Stimulated activated CD4-positive, alpha-beta T cell treated with anti-CD3 and anti-CD28 coated beads, Interleukin-15, amount 100 ng/mL, for 1 hour (primary cell): ENCODE measurements around the gene COPS3.

Source experiments
- DNase-seq, 2 donors: peaks; one replicate each; pipeline ENCODE4 v3.0.0-alpha.2; 2020; ENCODE audit warnings: low read depth in 1 of 2, low spot score in 1 of 2

Gene COPS3

DNA sequence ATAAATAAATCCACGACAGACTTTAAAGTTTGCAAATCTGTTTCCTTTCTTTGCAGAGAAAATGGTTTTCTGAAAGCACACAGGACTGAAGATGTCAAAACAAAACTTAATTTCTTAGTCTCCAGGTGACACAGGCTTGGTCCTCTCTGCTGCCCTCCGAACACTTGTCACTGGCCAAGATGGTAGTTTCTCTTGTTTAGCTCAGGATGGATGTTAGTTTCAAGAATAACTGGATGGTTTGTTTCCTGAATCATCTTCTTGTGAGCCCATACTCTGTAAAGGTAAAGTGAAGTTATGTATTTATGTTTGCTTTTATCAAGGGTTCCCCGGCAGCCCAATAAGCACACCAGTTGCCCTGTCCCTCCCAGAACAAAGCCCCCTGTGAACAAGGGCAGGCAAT is 34.2 kb downstream of the COPS3 start:
- DNase-seq = no peak

DNA sequence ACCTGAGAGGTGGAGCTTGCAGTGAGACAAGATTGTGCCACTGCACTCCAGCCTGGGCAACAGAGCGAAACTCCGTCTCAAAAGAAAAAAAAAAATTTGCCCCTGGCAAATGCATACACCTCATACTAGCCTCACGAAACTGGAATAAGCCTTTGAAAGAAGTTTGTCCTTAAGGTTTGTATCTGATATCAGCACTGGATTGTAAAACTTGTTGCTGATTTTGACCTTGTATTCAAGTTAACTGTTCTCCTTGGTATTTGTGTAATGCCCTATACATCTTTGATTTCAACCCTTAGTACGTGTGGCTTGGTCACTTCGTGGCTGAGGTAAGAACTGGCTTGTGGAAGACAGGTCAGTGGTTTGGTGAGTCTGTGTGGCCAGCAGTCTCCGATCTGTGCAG is 37.9 kb downstream of the COPS3 start:
- no peak for DNase-seq

DNA sequence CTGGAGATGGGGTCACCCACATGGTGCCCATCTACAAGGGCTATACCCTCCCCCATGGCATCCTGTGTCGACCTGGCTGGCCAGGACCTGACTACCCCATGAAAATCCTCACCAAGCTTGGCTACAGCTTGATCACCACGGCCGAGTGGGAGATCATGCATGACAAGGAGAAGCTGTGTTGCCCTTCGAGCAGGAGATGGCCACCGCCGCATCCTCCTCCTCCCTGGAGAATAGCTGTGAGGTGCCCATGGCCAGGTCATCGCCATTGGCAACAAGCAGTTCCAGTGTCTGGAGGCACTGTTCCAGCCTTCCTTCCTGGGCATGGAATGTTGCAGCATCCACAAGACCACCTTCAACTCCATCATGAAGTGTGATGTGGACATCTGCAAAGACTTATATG is 38.8 kb downstream of the COPS3 start:
- DNase-seq = no peak

DNA sequence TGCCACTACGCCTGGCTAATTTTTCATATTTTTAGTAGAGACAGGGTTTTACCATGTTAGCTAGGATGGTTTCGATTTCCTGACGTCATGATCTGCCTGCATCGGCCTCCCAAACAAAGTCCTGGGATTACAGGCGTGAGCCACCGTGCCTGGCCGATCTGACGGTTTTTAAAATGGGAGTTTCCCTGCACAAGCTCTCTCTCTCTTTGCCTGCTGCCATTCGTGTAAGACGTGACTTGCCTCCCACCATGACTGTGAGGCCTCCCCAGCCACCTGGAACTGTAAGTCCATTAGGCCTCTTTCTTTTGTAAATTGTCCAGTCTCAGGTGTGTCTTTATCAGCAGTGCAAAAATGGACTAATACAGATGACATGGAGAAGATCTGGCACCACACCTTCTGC is 39.4 kb downstream of the COPS3 start:
- DNase-seq = no peak

DNA sequence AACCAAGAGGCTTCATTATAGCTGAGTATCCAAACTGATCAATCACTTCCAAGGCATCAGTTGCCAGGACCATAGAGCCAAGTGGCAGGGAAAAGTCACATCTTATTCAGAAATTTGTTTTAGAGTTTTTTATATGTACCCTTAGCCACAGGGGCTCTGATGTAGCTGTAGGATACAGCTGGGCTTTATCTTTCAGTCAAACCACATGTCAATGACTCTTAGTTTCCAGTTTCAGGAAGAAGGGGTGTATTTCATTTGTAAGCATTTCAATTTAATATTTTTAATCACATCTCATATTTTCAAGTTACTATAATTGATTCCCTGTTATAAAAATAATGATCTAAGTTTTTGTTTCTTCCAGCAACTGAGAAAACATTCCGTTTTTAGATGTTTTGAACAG is 41.2 kb downstream of the COPS3 start:
- no peak for DNase-seq

DNA sequence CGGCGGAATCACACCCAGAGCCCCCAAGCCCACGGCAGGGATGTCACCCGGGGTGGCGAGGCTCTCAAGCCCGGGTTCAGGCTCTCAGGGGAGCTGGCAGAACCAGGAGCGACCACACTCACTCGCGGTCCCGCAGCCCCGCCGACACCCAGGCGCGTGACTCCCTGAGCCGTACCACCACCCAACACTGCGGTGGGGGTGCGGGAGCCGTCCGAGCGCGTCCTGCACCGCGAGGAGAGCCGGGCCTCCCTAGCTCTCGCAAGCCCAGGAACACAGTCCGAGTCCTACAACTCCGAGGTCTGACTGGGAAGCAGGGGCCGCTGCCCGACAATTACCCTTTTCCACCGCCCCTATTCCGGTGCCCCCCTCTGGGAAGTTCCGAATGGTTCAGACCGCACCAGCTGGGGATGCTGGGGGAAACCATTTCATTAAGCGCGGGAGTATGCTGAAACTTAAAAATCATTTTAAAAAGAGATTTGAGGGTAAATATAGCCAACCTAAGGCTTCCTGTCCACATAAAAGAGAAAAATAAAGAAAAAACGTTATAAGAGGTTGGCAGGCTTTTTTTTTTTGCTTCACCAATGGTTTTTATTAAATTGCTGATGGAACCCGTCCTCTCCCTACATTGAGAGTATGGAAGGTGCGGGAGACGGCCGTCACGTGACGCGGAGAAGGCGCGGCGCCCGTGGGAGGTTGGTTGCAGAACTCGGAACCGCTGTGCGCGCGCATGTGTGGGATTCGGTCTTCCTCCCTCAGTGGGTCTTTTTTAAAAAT is 43.8 kb downstream of the COPS3 start, which contains the start of gene FLCN:
Gene FLCN (minus strand): TSS at position 143 of the 774 bp plus-strand sequence. CDS start 9,031 bp downstream, outside the sequence.
- DNase-seq = peak; percentile 79 to 83

DNA sequence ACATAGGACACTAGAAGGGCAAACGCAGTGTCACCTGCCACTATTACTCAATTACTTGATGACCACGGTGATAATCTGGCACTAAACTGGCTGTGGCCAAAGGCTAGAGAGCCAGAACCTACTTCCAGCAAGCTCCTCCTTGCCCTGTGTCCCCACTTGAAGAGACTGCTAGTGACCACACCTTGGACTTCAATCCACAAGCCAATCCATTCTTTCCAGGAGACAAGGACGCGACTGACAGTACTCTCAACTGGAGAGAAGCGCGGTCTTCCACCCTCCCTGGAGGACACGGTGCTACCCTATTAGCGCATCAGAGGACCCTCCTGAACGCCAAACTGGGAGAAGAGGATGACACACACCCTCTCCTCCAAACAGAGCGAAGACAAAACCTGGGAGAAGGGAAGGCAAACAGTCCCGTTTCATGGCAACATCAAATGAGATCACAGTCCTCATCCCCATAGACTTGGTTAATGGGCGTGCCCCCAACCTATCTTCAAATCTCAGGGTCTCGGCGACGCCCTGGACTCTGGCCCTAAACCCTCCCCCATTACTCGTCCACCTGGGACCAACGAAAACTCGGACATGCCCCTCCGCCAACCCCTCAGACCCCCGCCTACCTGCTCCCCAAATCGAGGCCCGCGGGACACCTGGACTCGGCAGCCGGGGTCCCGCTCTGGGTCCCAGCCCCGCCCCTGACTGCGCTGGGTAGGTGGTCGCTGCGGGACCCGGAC is 44.6 kb downstream of the COPS3 start:
- DNase-seq = no peak

DNA sequence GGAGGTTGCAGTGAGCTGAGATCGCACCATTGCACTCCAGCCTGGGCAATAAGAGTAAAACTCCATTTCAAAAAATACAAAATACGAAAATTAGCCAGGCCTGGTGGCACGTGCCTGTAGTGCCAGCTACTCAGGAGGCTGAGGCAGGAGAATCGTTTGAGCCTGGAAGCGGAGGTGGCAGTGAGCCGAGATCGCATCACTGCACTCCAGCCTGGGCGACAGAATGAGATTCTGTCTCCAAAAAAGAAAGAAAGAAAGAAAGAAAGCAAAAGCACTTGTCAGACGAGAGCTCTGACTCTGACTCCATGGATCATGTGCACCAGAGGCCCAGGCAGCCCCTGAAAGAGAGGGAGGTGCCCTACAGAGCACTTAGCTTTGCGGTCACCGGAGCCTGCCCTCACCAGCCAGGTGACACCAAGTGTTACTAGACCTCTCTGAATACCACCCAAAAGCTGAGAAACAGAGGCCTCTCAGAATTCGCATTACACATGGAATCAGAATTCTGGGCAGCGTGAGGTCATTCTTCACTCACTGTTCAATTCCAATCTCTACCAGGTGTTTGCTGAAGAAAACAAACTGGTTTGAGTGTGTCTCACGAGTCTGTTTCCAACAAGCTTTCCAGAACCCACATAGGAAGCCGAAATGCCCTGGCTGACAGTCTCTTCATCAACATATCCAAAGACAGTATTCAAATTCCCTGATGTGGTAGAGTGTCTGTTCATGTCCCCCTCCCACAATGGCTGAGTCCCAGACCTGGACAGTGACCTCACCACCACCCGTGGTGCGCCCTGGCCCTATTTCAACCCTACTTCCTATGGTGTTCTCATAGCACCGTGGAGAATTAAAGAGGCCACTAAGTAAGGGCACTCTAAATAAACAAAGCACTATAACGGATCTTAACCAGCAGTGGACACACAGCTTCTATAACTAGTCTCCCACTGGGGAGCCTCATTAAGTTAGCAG is 45.6 kb downstream of the COPS3 start:
- DNase-seq = no peak

DNA sequence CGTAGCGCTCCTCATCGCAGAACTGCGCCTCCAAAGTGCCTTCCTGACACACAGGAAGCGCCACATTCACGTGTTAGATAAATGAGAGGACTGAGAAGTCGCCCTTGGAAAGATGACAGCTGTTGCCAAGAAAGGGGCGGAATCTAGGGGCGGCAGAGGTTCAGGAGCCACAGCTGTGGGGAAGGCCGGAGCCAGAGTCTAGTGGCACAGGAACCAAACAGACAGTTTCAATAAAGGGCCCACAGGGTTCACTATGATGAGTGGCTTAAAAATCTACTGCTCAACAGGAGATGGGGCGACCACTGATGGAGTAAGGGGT is 48.8 kb downstream of the COPS3 start:
- no peak for DNase-seq

DNA sequence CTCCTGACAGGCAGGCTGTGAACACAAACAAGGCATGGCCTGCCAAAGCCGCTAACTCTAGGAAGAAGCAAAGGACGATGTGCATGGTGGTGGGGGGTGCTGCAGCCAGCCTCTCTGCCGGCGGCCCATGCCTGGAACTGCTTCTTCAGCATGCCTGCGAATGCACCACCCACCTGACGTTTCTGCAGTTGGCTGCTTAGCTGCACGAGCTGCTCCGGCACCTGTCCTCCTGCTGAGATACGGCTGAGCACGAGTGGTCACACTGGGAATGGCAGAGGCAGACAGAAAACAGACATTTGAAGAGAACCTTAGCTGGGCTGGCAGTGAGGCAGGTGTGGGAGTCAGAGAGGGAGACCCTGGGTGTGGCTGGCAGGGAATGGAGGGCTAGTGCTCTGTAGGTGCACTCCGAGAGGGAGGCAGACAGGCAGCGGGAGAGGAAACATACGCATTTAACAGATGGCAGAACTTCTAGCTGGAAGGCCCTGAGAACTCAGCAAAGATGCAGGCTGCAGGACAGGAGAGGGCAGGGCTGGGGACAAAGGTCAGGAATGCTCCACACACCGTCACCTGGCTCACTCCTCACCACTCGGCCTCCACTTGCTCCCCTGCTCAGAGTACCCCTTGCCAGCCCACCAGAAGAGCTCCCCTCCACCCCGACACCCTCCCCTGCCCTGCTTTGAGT is 49.3 kb downstream of the COPS3 start:
- DNase-seq = no peak

DNA sequence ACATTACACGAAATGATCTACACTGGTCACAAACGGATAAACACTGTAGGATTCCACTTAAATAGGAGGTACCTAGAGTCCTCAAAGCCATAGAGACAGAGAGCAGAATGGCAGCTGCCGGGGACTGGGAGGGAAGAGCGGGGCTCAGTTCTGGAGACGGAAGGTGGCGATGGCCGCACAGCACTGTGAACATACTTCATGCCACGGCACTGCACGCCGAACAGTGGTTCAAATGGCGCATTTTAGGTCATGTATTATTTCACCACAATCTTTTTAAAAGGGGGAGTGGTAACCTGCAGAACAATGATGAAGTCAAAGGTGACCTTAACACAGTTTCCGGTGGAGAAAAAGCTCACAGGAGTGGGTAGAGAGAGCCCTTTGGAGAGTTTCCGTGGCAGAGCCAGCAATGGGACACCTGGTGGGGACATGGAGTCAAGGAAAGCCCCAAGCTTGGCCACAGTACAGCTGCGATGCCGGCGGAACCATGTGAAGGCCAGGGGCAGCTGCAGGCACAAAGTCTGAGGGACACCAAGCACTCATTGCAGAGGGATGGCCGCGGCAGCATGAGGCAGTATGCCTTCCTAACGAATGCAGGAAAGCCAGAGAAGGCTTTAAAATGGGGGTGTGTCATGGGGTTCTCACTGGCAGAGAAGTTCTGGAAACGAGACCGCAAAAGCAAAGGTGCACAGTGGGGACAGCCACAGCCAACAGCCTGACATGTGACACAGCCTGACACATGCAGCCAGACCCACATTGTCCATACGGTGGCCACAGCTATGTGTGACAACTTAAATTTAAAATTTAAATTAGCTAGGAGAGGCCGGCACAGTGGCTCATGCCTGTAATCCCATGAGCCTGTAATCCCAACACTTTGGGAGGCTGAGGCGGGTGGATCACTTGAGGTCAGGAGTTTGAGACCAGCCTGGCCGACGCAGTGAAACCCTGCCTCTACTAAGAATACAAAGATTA is 51.3 kb downstream of the COPS3 start:
- DNase-seq = no peak

DNA sequence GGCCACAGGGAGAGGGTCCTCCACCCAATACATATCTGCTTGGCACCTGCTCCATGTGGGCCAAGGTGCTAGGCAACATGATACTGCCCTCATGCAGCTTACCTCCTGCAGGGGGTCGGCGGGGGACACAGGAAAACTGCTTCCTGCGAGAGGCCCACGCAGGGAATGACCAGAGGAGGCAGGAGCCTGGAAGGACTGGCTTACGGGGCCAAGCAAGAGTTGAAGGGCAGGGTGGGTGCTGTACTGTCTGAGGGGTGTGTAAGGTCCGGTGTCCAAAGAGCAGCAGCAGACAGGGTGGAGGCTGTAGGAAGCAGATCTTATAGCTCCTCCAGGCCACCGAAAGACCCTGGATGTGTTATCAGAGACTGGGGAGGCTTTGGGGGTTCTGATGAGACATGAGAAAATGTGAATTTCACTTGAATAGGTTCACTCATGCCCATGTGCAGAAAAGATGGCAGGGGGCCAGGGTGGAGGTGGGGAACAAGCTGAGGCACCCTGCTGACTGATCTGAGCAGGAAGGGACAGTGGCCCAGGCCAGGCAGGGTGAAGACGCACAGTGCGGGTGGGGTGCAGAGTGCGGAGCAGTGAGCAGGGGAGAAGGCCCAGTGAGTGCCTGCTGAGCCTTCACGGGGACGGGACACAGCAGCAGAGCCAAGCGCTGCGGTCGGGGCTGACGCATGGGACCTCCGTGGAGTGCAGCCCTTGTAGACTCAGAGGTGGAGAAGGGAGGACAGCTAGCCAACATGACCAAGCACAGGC is 52.3 kb downstream of the COPS3 start:
- no peak for DNase-seq

DNA sequence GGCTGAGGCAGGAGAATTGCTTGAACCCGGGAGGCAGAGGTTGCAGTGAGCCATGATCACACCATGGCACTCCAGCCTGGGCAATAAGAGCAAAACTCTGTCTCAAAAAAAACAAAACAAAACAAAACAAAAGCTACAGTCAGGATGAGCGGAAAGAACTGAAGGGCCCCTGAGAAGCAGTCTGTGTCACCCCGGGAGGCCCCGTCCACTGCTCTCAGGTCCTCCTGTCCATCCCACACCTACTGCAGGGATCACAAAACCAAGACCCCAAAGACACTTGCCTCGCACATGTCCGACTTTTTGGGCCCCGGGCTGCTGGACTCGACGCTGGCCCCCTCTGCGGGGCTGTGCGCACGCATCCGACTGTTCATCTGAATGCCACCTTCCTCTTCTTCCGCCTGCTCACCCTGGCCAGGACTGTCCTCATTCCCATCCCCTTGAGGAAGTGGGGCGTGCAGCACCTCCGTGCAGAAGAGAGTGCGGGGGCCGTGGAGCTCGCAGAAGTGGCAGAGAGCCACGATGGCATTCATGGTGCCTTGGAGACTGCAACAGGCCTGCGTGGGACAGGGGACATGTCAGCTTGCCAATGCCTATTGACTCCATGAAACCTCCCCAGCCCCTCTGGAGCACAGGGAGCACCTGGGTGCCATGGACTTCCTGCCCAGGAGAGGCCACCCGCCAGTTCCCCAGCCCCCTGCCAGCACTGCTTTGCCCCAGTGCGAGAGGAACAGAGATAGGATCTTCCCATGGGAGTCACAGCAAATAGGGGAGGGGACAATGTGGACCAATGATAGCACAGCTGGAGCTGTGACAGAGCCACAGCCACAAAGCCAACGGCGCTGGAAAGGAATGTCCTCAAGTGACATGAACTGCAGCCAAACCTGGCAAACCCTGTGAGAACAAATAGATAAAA is 53.2 kb downstream of the COPS3 start:
- DNase-seq = no peak

DNA sequence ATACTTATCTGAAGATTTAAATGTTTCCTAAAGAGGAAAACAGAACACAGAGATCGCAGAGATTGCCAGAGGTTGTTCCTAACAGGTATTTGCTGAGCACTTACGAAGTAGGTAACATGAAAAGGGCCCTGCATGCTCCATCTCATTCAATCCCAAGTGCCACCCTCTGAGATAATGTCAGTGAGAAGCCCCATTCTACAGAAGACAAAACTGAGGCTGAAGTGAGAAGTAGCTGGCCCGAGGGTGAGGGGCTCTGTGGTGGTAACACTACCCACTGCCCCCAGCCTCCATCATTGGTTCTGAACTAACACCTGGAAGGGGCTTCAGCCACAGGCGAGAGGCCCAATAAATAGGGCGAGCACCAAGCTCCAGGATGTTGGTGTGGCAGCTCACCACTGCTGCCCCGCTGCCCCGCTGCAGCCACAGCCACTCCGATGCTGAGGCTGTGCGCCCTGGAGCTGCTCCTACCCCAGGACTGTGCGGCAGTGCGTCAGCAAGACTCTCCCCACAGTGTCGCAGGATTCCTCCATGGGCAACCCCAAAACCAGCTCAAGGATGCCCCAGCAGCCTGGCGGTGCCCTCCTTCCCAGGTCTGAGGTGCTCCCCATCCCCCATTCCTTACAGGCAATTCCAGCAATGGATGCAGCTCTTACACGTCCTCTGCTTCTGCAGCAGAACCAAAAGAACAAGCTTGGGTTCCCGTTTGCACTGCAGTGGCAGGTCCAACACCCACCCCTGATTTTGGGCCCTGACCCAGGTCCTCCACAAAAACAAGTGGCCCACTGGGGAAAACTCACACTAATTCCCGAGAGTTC is 54.4 kb downstream of the COPS3 start:
- DNase-seq = no peak

DNA sequence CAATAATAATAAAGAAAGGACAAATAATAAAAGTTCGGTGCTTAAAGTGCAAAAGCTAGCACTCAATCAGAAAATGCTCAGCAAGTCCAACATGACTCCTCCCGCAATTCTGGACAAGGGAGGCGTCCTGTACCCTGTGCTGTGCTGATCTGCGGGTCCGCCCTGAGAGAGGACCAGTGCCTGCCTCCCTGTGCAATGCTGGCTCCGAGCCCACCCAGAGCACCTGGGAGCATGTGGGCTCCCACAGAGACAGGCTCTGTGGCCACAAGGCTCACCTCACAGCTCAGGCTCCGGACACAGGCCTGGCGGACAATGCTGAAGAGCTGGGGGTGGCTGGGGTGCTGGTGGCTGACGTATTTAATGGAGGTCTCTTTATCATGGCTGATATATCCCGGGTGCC is 55.1 kb downstream of the COPS3 start:
- no peak for DNase-seq

DNA sequence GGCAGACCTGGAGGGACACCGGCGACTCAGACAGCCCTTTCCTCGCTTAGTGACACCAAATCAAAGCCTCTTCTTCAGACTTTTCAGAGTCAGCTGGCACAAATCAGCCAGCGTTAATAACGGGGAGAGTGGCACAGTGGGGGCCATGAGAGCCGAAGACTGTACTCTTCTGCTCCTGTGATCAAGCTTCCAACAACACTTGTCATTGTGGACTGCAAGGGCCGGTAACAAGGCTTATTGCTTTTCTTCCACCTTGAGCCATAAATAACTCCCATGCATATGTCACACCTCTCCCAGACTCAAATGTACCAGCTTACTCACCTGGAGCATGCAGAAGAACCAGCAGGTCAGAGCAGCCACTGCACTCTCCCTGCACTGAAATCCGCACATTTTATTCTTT is 56.9 kb downstream of the COPS3 start:
- DNase-seq = no peak

DNA sequence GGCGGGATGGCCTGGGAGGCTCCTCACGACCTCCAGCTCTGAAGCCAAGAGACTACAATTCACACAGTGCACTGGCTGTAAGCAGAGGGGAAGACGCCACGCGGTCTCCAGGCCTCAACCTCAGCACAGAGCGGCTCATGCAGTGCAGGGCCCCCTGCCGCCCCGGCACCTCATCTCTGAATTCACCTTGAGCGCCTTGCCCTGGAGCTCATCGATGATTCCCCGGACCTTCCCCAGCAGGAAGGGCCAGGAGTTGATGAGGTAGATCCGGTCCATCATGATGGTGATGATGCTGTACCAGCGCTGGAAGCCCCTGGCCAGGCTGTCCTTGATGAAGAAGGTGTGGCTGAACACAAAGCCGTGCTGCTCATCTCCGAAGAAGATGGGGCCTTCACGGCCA is 57.3 kb downstream of the COPS3 start:
- DNase-seq = no peak
